ENCODE data around the gene TLCD3B. TPM values are rescaled to one million over a fixed set of nuclear protein-coding genes. Genes with fewer than 3 reads are reported as not detected.
"Not testable (repeated sequence)": the region's sequence is repeated elsewhere in the genome, so short reads cannot be mapped to it uniquely, and the experiment has no call there.

TLCD3B gene
- total and polyA plus RNA-seq, 12 donors, result 0.29 TPM; not detected in 11

DNA sequence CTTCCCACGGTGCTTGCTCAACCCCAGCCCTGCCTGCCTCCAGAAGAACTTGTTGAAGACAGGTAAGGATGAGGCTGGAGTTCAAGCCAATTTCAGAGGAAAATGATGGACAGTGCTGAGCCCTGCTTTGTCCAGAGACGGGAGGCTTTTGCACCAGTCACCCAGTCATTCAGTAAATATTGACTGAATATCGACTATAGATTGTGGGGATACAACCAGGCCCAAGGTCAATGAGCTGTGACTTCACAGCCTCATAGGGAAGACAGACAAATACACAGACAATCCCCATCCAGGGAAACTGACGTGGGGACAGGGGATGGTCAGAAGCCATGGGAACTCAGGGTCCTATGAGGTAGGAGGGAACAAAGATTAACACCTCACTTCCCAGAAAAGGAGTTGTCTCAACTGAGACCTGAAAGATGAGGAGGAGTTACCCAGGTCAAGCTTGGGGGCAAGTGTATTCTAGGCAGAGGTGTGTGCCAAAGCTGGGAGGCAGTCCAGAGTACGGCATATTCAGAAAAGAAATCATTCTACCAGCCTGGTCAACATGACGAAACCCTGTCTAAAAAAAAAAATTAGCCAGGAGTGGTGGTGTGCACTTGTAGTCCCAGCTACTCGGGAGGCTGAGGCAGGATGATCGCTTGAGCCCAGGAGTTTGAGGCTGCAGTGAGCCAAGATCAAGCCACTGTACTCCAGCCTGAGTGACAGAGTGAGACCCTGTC is 14.4 kb downstream of the TLCD3B start:
- ATAC-seq (no peak), DNase-seq (no peak)
- H3K27me3 ChIP-seq, result peaks cover 0 to 13% (median 10%) of the 10 kb centered on the region in 7 donors
- H3K4me1 ChIP-seq, result peaks cover 0 to 16% (median 8%) of the 10 kb centered on the region in 9 donors
- H3K27ac ChIP-seq, result no peak overlapping the region
- intact Hi-C loops (cut with DNase I), result loop anchor here in 2 of 10 donors (10.0 kb wide), 2 partner anchors 82 to 322 kb away; no protein-coding TSS in a partner anchor
- TF ChIP-seq, protein P1, sequence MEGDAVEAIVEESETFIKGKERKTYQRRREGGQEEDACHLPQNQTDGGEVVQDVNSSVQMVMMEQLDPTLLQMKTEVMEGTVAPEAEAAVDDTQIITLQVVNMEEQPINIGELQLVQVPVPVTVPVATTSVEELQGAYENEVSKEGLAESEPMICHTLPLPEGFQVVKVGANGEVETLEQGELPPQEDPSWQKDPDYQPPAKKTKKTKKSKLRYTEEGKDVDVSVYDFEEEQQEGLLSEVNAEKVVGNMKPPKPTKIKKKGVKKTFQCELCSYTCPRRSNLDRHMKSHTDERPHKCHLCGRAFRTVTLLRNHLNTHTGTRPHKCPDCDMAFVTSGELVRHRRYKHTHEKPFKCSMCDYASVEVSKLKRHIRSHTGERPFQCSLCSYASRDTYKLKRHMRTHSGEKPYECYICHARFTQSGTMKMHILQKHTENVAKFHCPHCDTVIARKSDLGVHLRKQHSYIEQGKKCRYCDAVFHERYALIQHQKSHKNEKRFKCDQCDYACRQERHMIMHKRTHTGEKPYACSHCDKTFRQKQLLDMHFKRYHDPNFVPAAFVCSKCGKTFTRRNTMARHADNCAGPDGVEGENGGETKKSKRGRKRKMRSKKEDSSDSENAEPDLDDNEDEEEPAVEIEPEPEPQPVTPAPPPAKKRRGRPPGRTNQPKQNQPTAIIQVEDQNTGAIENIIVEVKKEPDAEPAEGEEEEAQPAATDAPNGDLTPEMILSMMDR (IDR thresholded peaks at IDR 0.05), result no peak
- H3K9me3 ChIP-seq, result no peaks in the 10 kb centered on the region
- no peaks in the 10 kb centered on the region for H3K36me3 ChIP-seq
- WGBS, 2 donors, result 73 to 74% methylated on average over 8 of the region's 8 CpGs
- H3K4me3 ChIP-seq, result no peak overlapping the region

DNA sequence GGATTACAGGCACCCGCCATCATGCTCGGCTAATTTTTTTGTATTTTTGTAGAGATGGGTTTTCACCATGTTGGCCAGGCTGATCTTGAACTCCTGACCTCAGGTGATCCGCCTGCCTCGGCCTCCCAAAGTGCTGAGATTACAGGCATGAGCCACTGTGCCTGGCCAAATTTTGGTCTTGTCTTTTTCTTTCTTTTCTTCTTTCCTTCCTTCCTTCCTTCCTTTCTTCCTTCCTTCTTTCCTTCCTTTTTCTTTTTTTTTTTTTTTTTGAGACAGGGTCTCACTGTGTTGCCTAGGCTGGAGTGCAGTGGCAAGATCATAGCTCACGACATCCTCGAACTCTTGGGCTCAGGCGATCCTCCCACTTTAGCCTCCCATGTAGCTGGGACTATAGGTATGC is 15.6 kb downstream of the TLCD3B start:
- H3K27me3 ChIP-seq, result peaks cover 6 to 26% (median 23%) of the 10 kb centered on the region in 7 donors
- not testable (repeated sequence) for H3K4me3 ChIP-seq, ATAC-seq, H3K27ac ChIP-seq, H3K36me3 ChIP-seq, H3K9me3 ChIP-seq, DNase-seq
- H3K4me1 ChIP-seq, result peaks cover 3 to 18% (median 14%) of the 10 kb centered on the region in 9 donors
- intact Hi-C loops (cut with DNase I), result loop anchor here in 2 of 10 donors (10.0 kb wide), 2 partner anchors 81 to 321 kb away; no protein-coding TSS in a partner anchor
- WGBS, 2 donors, result 85 to 87% methylated on average over 7 of the region's 7 CpGs

- not testable (repeated sequence) for H3K27ac ChIP-seq, H3K36me3 ChIP-seq, H3K4me3 ChIP-seq, DNase-seq, ATAC-seq, H3K9me3 ChIP-seq
- intact Hi-C loops (cut with DNase I), result loop anchor here in 2 of 10 donors (10.0 kb wide), 2 partner anchors 78 to 318 kb away; no protein-coding TSS in a partner anchor
- 80% methylated on average over 14 of the region's 14 CpGs for WGBS, 2 donors
- Histone ChIP-seq H3K4me1 (peaks cover 3 to 24% (median 18%) of the 10 kb centered on the region in 9 donors), H3K27me3 (peaks cover 19 to 52% (median 46%) of the 10 kb centered on the region in 7 donors)
These were observed 18.5 kb downstream of the TLCD3B start for GRCh38 chr16:30012598-30012997.

DNA sequence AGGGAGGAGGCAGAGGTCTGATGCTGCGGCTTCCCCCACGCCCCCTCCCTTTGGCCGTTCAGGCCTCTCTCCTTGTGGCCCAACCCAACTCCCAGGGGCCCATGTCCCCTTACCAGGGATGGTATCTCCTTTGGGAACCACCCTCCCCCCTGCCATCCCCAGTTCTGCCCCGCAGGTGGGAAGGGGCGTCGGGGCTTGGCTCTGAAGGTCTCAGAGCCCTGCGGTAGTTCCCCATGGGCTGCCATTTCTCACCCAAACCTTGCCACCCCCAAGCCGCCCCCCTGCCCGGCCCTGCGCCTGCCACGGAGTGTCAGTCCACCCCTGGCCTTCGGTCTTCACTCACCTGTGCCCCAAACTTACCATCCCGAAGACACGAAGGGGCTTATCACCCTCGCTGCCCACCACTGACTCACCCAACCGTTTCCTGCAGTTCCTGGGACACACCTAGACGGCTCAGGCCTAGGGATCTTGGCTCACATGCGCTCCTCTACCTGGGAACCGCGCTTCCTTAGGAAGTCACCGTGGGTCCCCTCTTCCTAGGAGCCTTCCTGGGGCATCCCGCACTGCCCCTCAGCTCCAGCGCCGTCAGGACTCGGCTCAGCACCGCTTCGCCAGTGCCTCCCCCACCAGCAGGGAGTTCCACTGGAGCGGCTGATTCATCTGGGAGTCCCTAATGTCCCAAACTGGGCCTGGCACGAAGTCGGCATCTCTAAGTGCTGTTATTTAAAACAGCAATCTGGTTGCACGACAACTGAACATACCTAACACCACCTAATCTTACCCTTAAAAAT is 19.2 kb downstream of the TLCD3B start:
- no peaks in the 10 kb centered on the region for H3K36me3 ChIP-seq
- TF ChIP-seq, protein P1 (IDR thresholded peaks at IDR 0.05), result no peak
- H3K27me3 ChIP-seq, result peaks cover 19 to 52% (median 46%) of the 10 kb centered on the region in 7 donors
- H3K4me1 ChIP-seq, result peaks cover 3 to 24% (median 18%) of the 10 kb centered on the region in 9 donors
- 9 to 16% methylated on average over 31 of the region's 31 CpGs for WGBS, 2 donors
- no peak overlapping the region for H3K27ac ChIP-seq
- peak overlapping the region in 2 of 10 donors; percentile 37 to 43 for H3K4me3 ChIP-seq
- intact Hi-C loops (cut with DNase I), result loop anchor here in 2 of 10 donors (10.0 kb wide), 2 partner anchors 77 to 317 kb away; no protein-coding TSS in a partner anchor
- H3K9me3 ChIP-seq, result no peaks in the 10 kb centered on the region
- DNase-seq (no peak), ATAC-seq (no peak)

Measured in heart right ventricle (tissue), 16 donors.